IMR-90 (cell line): ENCODE measurements around the gene PTGDS. TPM values are rescaled to one million over a fixed set of nuclear protein-coding genes. Genes with fewer than 3 reads are reported as not detected.
A peak's percentile ranks its signal among the peaks of the same experiment; 100 is the strongest.

Source experiments
- ATAC-seq: fragments of 200-7000 bp; cut with Tn5 transposase; 2 replicates; pipeline ENCODE4 v1.9.1; 2020; ENCODE audit warnings: low read depth, mild to moderate bottlenecking, moderate library complexity
- BruUV-seq: library from RNA; stranded (reverse); fragments of 400-500 nt; replicated peaks from 2 replicates; lab custom pipeline; 2021; lab: Mats Ljungman, UMichigan
- CTCF ChIA-PET: fragments of 300-600 bp; formaldehyde crosslinking; extraction: SDS; loops from one replicate; lab custom pipeline; 2021; ENCODE audit warnings: antibody characterized with exemption; lab: Yijun Ruan, JAX
- POLR2A ChIA-PET: fragments of 300-600 bp; sonication (Branson Sonifier 250); formaldehyde crosslinking; loops from one replicate; lab custom pipeline; 2022; ENCODE audit warnings: antibody characterized with exemption; ENCODE audit not compliant: unreplicated experiment; lab: Charles Lee
- DNase-seq: peaks from one replicate; pipeline ENCODE4 v3.0.0; 2013
- H2AFZ ChIP-seq: replicated peaks from 2 replicates; pipeline ENCODE3; 2013; ENCODE audit warnings: low read length, mild to moderate bottlenecking; ENCODE audit not compliant: poor library complexity
- H2AK5ac ChIP-seq: 2 replicates; pipeline ENCODE4 v1.6.1; 2013; ENCODE audit warnings: low read depth, low read length, inconsistent platforms
- H2AK9ac ChIP-seq: replicated peaks from 2 replicates; pipeline ENCODE3; 2013; ENCODE audit warnings: mild to moderate bottlenecking, low read depth, low read length, moderate library complexity; ENCODE audit not compliant: poor library complexity
- H2BK120ac ChIP-seq: 2 replicates; pipeline ENCODE4 v1.6.1; 2013; ENCODE audit warnings: low read depth, low read length, inconsistent platforms
- H2BK15ac ChIP-seq: 3 replicates; pipeline ENCODE4 v1.6.1; 2013; ENCODE audit warnings: low read depth, low read length, inconsistent platforms
- H2BK20ac ChIP-seq: 2 replicates; pipeline ENCODE4 v1.6.1; 2013; ENCODE audit warnings: low read depth, mild to moderate bottlenecking, inconsistent platforms, low read length, moderate library complexity
- H2BK5ac ChIP-seq: 2 replicates; pipeline ENCODE4 v1.6.1; 2013; ENCODE audit warnings: mild to moderate bottlenecking, low read depth, low read length, inconsistent platforms; ENCODE audit not compliant: poor library complexity, severe bottlenecking
- H3K14ac ChIP-seq: replicated peaks from 2 replicates; pipeline ENCODE4 v1.6.1; 2013; ENCODE audit warnings: low read depth, low read length, inconsistent platforms
- H3K18ac ChIP-seq: 2 replicates; pipeline ENCODE4 v1.6.1; 2013; ENCODE audit warnings: low read depth, low read length, control low read depth
- H3K23ac ChIP-seq: 2 replicates; pipeline ENCODE4 v1.6.1; 2013; ENCODE audit warnings: low read depth, low read length, inconsistent platforms
- H3K27ac ChIP-seq: 2 replicates; pipeline ENCODE4 v1.5.1; 2013; ENCODE audit warnings: mild to moderate bottlenecking, control low read depth, low read length; ENCODE audit not compliant: insufficient read depth
- H3K27me3 ChIP-seq: 2 replicates; pipeline ENCODE4 v1.6.1; 2013; ENCODE audit warnings: low read length; ENCODE audit not compliant: control insufficient read depth, insufficient read depth
- H3K36me3 ChIP-seq: 2 replicates; pipeline ENCODE4 v1.6.1; 2013; ENCODE audit warnings: low read length, mixed read lengths; ENCODE audit not compliant: control insufficient read depth, insufficient read depth
- H3K4ac ChIP-seq: 2 replicates; pipeline ENCODE4 v1.6.1; 2013; ENCODE audit warnings: low read depth, low read length, inconsistent platforms
- H3K4me1 ChIP-seq: 2 replicates; pipeline ENCODE4 v1.6.1; 2013; ENCODE audit warnings: low read length, mixed read lengths; ENCODE audit not compliant: control insufficient read depth, insufficient read depth
- H3K4me2 ChIP-seq: 2 replicates; pipeline ENCODE4 v1.6.1; 2013; ENCODE audit warnings: low read depth, mild to moderate bottlenecking, control low read depth, low read length, moderate library complexity
- H3K4me3 ChIP-seq: 2 replicates; pipeline ENCODE4 v1.5.1; 2013; ENCODE audit warnings: low read depth, mild to moderate bottlenecking, control low read depth, low read length, moderate library complexity; ENCODE audit not compliant: insufficient read depth
- H3K56ac ChIP-seq: 2 replicates; pipeline ENCODE4 v1.6.1; 2013; ENCODE audit warnings: low read length, inconsistent platforms; ENCODE audit not compliant: insufficient read depth; ENCODE audit errors: extremely low read depth
- H3K79me1 ChIP-seq, 2 experiments: 2 replicates each; pipeline ENCODE4 v1.6.1; 2013; ENCODE audit warnings: low read length in 2 of 2, inconsistent platforms in 1 of 2, low read depth in 1 of 2
- H3K9ac ChIP-seq: 2 replicates; pipeline ENCODE4 v1.6.1; 2013; ENCODE audit warnings: low read depth, low read length, control low read depth
- H3K9me1 ChIP-seq: 2 replicates; pipeline ENCODE4 v1.6.1; 2013; ENCODE audit warnings: low read length, inconsistent platforms; ENCODE audit not compliant: insufficient read depth
- H3K9me3 ChIP-seq: 2 replicates; pipeline ENCODE4 v1.6.1; 2013; ENCODE audit warnings: low read length; ENCODE audit not compliant: control insufficient read depth, insufficient read depth
- H4K20me1 ChIP-seq: 2 replicates; pipeline ENCODE4 v1.6.1; 2013; ENCODE audit warnings: low read length, inconsistent platforms; ENCODE audit not compliant: insufficient read depth
- H4K5ac ChIP-seq: 2 replicates; pipeline ENCODE4 v1.6.1; 2013; ENCODE audit warnings: mild to moderate bottlenecking, low read depth, low read length, control low read depth
- H4K8ac ChIP-seq, 2 experiments: 2 replicates each; pipeline ENCODE4 v1.6.1; 2013; ENCODE audit warnings: low read depth in 2 of 2, low read length in 2 of 2, control low read depth in 1 of 2, inconsistent platforms in 1 of 2
- H4K91ac ChIP-seq: 2 replicates; pipeline ENCODE4 v1.6.1; 2013; ENCODE audit warnings: low read depth, low read length, inconsistent platforms; ENCODE audit not compliant: insufficient read depth
- BHLHE40 ChIP-seq: fragments of 150-350 bp; IDR thresholded peaks from 2 replicates; pipeline ENCODE4 v1.6.1; 2016; ENCODE audit warnings: mild to moderate bottlenecking, low read depth, low read length
- CEBPB ChIP-seq: IDR thresholded peaks from 2 replicates; pipeline ENCODE4 v1.6.1; 2012; ENCODE audit warnings: low read depth, low read length, improper control_type of control experiment
- FOS ChIP-seq: fragments of 150-350 bp; IDR thresholded peaks from 2 replicates; pipeline ENCODE4 v1.6.1; 2016; ENCODE audit warnings: low read depth, low read length
- MAFK ChIP-seq: IDR thresholded peaks from 2 replicates; pipeline ENCODE4 v1.6.1; 2012; ENCODE audit warnings: low read depth, low read length, improper control_type of control experiment
- MAZ ChIP-seq: IDR thresholded peaks from 2 replicates; pipeline ENCODE4 v1.6.1; 2012; ENCODE audit warnings: low read depth, mild to moderate bottlenecking, low read length, improper control_type of control experiment, moderate library complexity, borderline replicate concordance
- MXI1 ChIP-seq: IDR thresholded peaks from 2 replicates; pipeline ENCODE4 v1.6.1; 2012; ENCODE audit warnings: low read depth, mild to moderate bottlenecking, low read length, moderate library complexity, borderline replicate concordance
- NFE2L2 ChIP-seq: fragments of 150-350 bp; IDR thresholded peaks from 2 replicates; pipeline ENCODE4 v1.6.1; 2016; ENCODE audit warnings: low read depth, mild to moderate bottlenecking, low read length
- POLR2A ChIP-seq: IDR thresholded peaks from 2 replicates; pipeline ENCODE4 v1.6.1; 2012; ENCODE audit warnings: mild to moderate bottlenecking, low read depth, low read length
- RAD21 ChIP-seq: IDR thresholded peaks from 2 replicates; pipeline ENCODE4 v1.6.1; 2012; ENCODE audit warnings: low read length, improper control_type of control experiment
- RCOR1 ChIP-seq: IDR thresholded peaks from 2 replicates; pipeline ENCODE4 v1.6.1; 2012; ENCODE audit warnings: mild to moderate bottlenecking, low read length, improper control_type of control experiment; ENCODE audit not compliant: insufficient replicate concordance
- RFX5 ChIP-seq: IDR thresholded peaks from 2 replicates; pipeline ENCODE4 v1.8.0; 2012; ENCODE audit warnings: low read depth, mild to moderate bottlenecking, low read length, moderate library complexity
- SMC3 ChIP-seq: fragments of 150-350 bp; IDR thresholded peaks from 2 replicates; pipeline ENCODE4 v1.6.1; 2016; ENCODE audit warnings: low read depth, mild to moderate bottlenecking, antibody characterized with exemption, low read length, moderate library complexity
- USF2 ChIP-seq: fragments of 150-350 bp; IDR thresholded peaks from 2 replicates; pipeline ENCODE4 v1.6.1; 2017; ENCODE audit warnings: mild to moderate bottlenecking, antibody characterized with exemption, low read length, low read depth
- WGBS, 2 experiments: methylation state at CpG; one replicate each; pipeline versions ENCODE4 v1.1.5 to v1.1.7; 2013; ENCODE audit warnings: missing lambda C conversion rate in 2 of 2; ENCODE audit not compliant: insufficient read length in 1 of 2; ENCODE audit errors: extremely low coverage in 2 of 2; 5-methylcytosine and 5-hydroxymethylcytosine counted together
- dilution Hi-C: fragments of 300-500 bp; cut with HindIII; formaldehyde crosslinking; loops from one replicate; pipeline ENCODE4 v1.14.3; 2018; ENCODE audit warnings: low sequenced_read_pairs; ENCODE audit not compliant: unreplicated experiment
- in situ Hi-C: fragments of 300-500 bp; cut with MboI; formaldehyde crosslinking; loops from 3 replicates; pipeline ENCODE4 v1.14.3; 2019; ENCODE audit warnings: low sequenced_read_pairs, inconsistent platforms, mixed read lengths
- intact Hi-C: fragments of 100-400 bp; cut with micrococcal nuclease; formaldehyde crosslinking; loops from 2 replicates; pipeline ENCODE4 v1.10.0; 2022
- polyA plus RNA-seq, 3 experiments: library from polyadenylated mRNA; depleted of rRNA; stranded (reverse); fragments of >200 nt; gene quantifications; 2 replicates each; pipeline ENCODE4 v1.2.3, GENCODE V29; 2012; ENCODE audit warnings: low replicate concordance in 1 of 3
- total RNA-seq: library from RNA; depleted of rRNA; stranded (reverse); fragments of >200 nt; gene quantifications from 2 replicates; pipeline ENCODE4 v1.2.3, GENCODE V29; 2012
- TF ChIP-seq, protein P1 (sequence below): conservative IDR thresholded peaks from 2 replicates; pipeline ENCODE4 v1.5.1; 2012; ENCODE audit warnings: mild to moderate bottlenecking, low read depth, low read length, improper control_type of control experiment

Gene PTGDS
- total and polyA plus RNA-seq, 2 of the 4 experiments (the other 2 are of a cell fraction), result 1.2 TPM; not detected in 1

DNA sequence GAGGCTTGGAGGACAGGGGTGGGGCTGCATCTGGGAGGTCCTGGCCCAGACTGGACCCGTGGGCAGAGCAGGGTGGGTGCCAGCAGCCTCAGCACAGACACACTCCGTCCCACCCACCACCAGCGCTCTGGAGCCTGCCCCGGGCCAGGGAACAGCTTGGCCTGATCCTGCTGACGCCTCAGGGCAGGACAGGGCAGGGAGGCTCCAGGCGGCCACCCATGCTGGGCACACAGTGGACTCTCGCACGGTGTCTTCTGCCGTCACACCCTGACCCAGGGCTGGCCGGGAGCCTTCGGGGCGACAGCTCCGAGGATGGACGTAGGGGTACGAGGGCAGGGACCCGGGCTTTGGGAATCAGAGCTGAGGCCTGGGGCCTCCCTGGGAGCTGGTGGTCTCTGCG is 8.2 kb upstream of the PTGDS start:
- Histone ChIP-seq H3K4me1 (no peaks in the 10 kb centered on the region), H3K79me1 (no peaks in the 10 kb centered on the region), H3K36me3 (no peaks in the 10 kb centered on the region), H2BK15ac (no peak overlapping the region), H3K56ac (no peak overlapping the region), H2AK9ac (peak overlapping the region; percentile 42), H3K9ac (no peak overlapping the region), H3K23ac (no peak overlapping the region), H3K4ac (no peak overlapping the region), H4K91ac (no peak overlapping the region), H3K4me2 (no peak overlapping the region), H3K9me3 (no peaks in the 10 kb centered on the region), H2BK120ac (no peak overlapping the region), H2BK5ac (no peak overlapping the region), H2AFZ (no peak overlapping the region), H3K14ac (no peak overlapping the region), H3K9me1 (no peaks in the 10 kb centered on the region), H3K27me3 (peaks cover 22% of the 10 kb centered on the region), H3K27ac (no peak overlapping the region), H3K18ac (no peak overlapping the region), H3K4me3 (no peak overlapping the region), H2BK20ac (no peak overlapping the region), H4K5ac (no peak overlapping the region), H4K20me1 (no peaks in the 10 kb centered on the region), H4K8ac (no peak overlapping the region), H2AK5ac (no peak overlapping the region)
- ATAC-seq, result no peak
- POLR2A ChIA-PET, result no interaction called here
- in situ Hi-C loops, result no loop called here
- CTCF ChIA-PET, result interaction anchor here (1.0 kb wide), 1 partner anchor 60 kb away, joined by 3 read pairs; no protein-coding TSS in a partner anchor
- TF ChIP-seq MAZ, result no peak
- TF ChIP-seq SMC3, result no peak
- TF ChIP-seq CEBPB, result no peak
- no peak for TF ChIP-seq RAD21
- no peak for TF ChIP-seq BHLHE40
- TF ChIP-seq USF2, result no peak
- no peak for TF ChIP-seq POLR2A
- no peak for TF ChIP-seq MAFK
- TF ChIP-seq FOS, result no peak
- no peak for TF ChIP-seq RCOR1
- TF ChIP-seq NFE2L2, result no peak
- TF ChIP-seq RFX5, result no peak
- no peak for TF ChIP-seq MXI1
- TF ChIP-seq, protein P1, sequence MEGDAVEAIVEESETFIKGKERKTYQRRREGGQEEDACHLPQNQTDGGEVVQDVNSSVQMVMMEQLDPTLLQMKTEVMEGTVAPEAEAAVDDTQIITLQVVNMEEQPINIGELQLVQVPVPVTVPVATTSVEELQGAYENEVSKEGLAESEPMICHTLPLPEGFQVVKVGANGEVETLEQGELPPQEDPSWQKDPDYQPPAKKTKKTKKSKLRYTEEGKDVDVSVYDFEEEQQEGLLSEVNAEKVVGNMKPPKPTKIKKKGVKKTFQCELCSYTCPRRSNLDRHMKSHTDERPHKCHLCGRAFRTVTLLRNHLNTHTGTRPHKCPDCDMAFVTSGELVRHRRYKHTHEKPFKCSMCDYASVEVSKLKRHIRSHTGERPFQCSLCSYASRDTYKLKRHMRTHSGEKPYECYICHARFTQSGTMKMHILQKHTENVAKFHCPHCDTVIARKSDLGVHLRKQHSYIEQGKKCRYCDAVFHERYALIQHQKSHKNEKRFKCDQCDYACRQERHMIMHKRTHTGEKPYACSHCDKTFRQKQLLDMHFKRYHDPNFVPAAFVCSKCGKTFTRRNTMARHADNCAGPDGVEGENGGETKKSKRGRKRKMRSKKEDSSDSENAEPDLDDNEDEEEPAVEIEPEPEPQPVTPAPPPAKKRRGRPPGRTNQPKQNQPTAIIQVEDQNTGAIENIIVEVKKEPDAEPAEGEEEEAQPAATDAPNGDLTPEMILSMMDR, result no peak
- WGBS, 2 experiments, result 59% methylated on average over 3 of the region's 17 CpGs; no CpG with 5 or more reads in 1 of the 2 experiments
- intact Hi-C loops, result no loop called here
- dilution Hi-C loops, result no loop called here
- BruUV-seq, result no TSS peak
- no peak for DNase-seq
